ENCODE data around the gene OR10G7. TPM values are rescaled to one million over a fixed set of nuclear protein-coding genes. Genes with fewer than 3 reads are reported as not detected.

OR10G7 gene
- total RNA-seq, 4 donors from 2014 or later: not detected

GRCh38 chr11:124068601-124069110 is 27.5 kb upstream of the OR10G7 start:
- Histone ChIP-seq H3K27me3 (peaks cover 0 to 4% (median 0%) of the 10 kb centered on the region in 3 donors), H3K4me3 (no peak overlapping the region), H3K9me3 (no peaks in the 10 kb centered on the region), H3K4me1 (no peaks in the 10 kb centered on the region), H3K27ac (no peak overlapping the region), H3K36me3 (no peaks in the 10 kb centered on the region)
- in situ Hi-C loops (cut with MboI; ENCODE audit: low sequenced_read_pairs in 4 of 4) (loop anchor here in 3 of 4 donors (25.0 kb wide), 1 partner anchor 519 kb away; no protein-coding TSS in a partner anchor), intact Hi-C loops (cut with DNase I; ENCODE audit: low total_unique reads) (no loop called here)
- TF ChIP-seq CTCF (IDR thresholded peaks at IDR 0.05 in 4 of 5, conservative IDR thresholded peaks at IDR 0.05 in 1 of 5) (no peak), POLR2A (IDR thresholded peaks at IDR 0.05) (no peak)
- ATAC-seq (no peak), DNase-seq (no peak)

GRCh38 chr11:124052966-124053365 is 11.8 kb upstream of the OR10G7 start:
- no peak for ATAC-seq
- Histone ChIP-seq H3K4me3 (no peak overlapping the region), H3K36me3 (no peaks in the 10 kb centered on the region), H3K27ac (no peak overlapping the region), H3K4me1 (no peaks in the 10 kb centered on the region), H3K27me3 (no peaks in the 10 kb centered on the region), H3K9me3 (no peaks in the 10 kb centered on the region)
- in situ Hi-C loops (cut with MboI; ENCODE audit: low sequenced_read_pairs in 4 of 4): loop anchor here in 3 of 4 donors (25.0 kb wide), 1 partner anchor 534 kb away; no protein-coding TSS in a partner anchor
- no peak for DNase-seq
- intact Hi-C loops (cut with DNase I; ENCODE audit: low total_unique reads): no loop called here
- TF ChIP-seq POLR2A (IDR thresholded peaks at IDR 0.05): no peak
- TF ChIP-seq CTCF (IDR thresholded peaks at IDR 0.05 in 4 of 5, conservative IDR thresholded peaks at IDR 0.05 in 1 of 5): no peak

- no peaks in the 10 kb centered on the region for H3K4me1 ChIP-seq
- H3K27me3 ChIP-seq: no peaks in the 10 kb centered on the region
- no peaks in the 10 kb centered on the region for H3K9me3 ChIP-seq
- intact Hi-C loops (cut with DNase I; ENCODE audit: low total_unique reads) (no loop called here), in situ Hi-C loops (cut with MboI; ENCODE audit: low sequenced_read_pairs in 4 of 4) (loop anchor here in 3 of 4 donors (25.0 kb wide), 1 partner anchor 537 kb away; no protein-coding TSS in a partner anchor)
- H3K27ac ChIP-seq: no peak overlapping the region
- TF ChIP-seq CTCF (IDR thresholded peaks at IDR 0.05 in 4 of 5, conservative IDR thresholded peaks at IDR 0.05 in 1 of 5) (no peak), POLR2A (IDR thresholded peaks at IDR 0.05) (no peak)
- DNase-seq (no peak), ATAC-seq (no peak)
- H3K36me3 ChIP-seq: no peaks in the 10 kb centered on the region
- H3K4me3 ChIP-seq: no peak overlapping the region
Observed at GRCh38 chr11:124050748-124051147, 9.6 kb upstream of the OR10G7 start.

- Histone ChIP-seq H3K9me3 (no peaks in the 10 kb centered on the region), H3K4me3 (no peak overlapping the region), H3K27me3 (no peaks in the 10 kb centered on the region), H3K27ac (no peak overlapping the region), H3K36me3 (no peaks in the 10 kb centered on the region), H3K4me1 (no peaks in the 10 kb centered on the region)
- intact Hi-C loops (cut with DNase I; ENCODE audit: low total_unique reads): no loop called here
- no peak for ATAC-seq
- no peak for DNase-seq
- TF ChIP-seq POLR2A (IDR thresholded peaks at IDR 0.05) (no peak), CTCF (IDR thresholded peaks at IDR 0.05 in 4 of 5, conservative IDR thresholded peaks at IDR 0.05 in 1 of 5) (no peak)
- in situ Hi-C loops (cut with MboI; ENCODE audit: low sequenced_read_pairs in 4 of 4): no loop called here
Observed at GRCh38 chr11:124043420-124043819, 2.3 kb upstream of the OR10G7 start.

GRCh38 chr11:124039557-124039956 is 1.6 kb downstream of the OR10G7 start:
- Histone ChIP-seq H3K4me3 (no peak overlapping the region), H3K27ac (no peak overlapping the region), H3K9me3 (no peaks in the 10 kb centered on the region), H3K36me3 (no peaks in the 10 kb centered on the region), H3K4me1 (no peaks in the 10 kb centered on the region), H3K27me3 (no peaks in the 10 kb centered on the region)
- in situ Hi-C loops (cut with MboI; ENCODE audit: low sequenced_read_pairs in 4 of 4): no loop called here
- no peak for DNase-seq
- ATAC-seq: no peak
- no peak for TF ChIP-seq POLR2A (IDR thresholded peaks at IDR 0.05)
- TF ChIP-seq CTCF (IDR thresholded peaks at IDR 0.05 in 4 of 5, conservative IDR thresholded peaks at IDR 0.05 in 1 of 5): no peak
- intact Hi-C loops (cut with DNase I; ENCODE audit: low total_unique reads): no loop called here
